A549 (cell line): ENCODE results near the gene NKD1. TPM values are rescaled to one million over a fixed set of nuclear protein-coding genes. Genes with fewer than 3 reads are reported as not detected.

ENCODE experiments used
- ATAC-seq, 2 experiments: fragments of 200-7000 bp in 1 of 2; fragments of >200 bp in 1 of 2; cut with Nextera tagmentation in 1 of 2; cut with Tn5 transposase in 1 of 2; 3 replicates each; pipeline versions ENCODE4 v1.8.0 to v1.9.1; 2018 to 2020; ENCODE audit warnings: mild to moderate bottlenecking in 1 of 2, moderate library complexity in 1 of 2
- CTCF ChIA-PET: fragments of 300-600 bp; sonication (Branson Sonifier 250); formaldehyde crosslinking; extraction: SDS; loops from one replicate; lab custom pipeline; 2021; ENCODE audit warnings: antibody characterized with exemption, inconsistent platforms; lab: Yijun Ruan, JAX
- POLR2A ChIA-PET: fragments of 350-600 bp; formaldehyde crosslinking; extraction: SDS; loops from one replicate; lab custom pipeline; 2021; ENCODE audit warnings: antibody characterized with exemption, inconsistent platforms; lab: Yijun Ruan, JAX
- DNase-seq, 2 experiments: peaks; one replicate each; pipeline versions ENCODE4 v3.0.0 to v3.0.0-alpha.2; 2011 to 2016; ENCODE audit warnings: low read depth in 1 of 2, low spot score in 1 of 2
- FAIRE-seq: peaks from 2 replicates; lab custom pipeline; 2011; peaks lifted over from hg19 to GRCh38; lab: Jason Lieb, UNC
- H3K27ac ChIP-seq, 2 experiments: fragments of >200 bp; sonication (Bioruptor Twin); formaldehyde crosslinking; 3 replicates each; pipeline ENCODE4 v1.5.1; 2016 to 2017
- H3K4me1 ChIP-seq: fragments of >200 bp; sonication (Bioruptor Twin); formaldehyde crosslinking; 3 replicates; pipeline ENCODE4 v1.6.1; 2016
- H3K4me2 ChIP-seq: fragments of >200 bp; sonication (Bioruptor Twin); formaldehyde crosslinking; 3 replicates; pipeline ENCODE4 v1.6.1; 2016
- H3K4me3 ChIP-seq: fragments of >200 bp; sonication (Bioruptor Twin); formaldehyde crosslinking; 3 replicates; pipeline ENCODE4 v1.5.1; 2016
- H3K9me3 ChIP-seq: fragments of >200 bp; sonication (Bioruptor Twin); formaldehyde crosslinking; 3 replicates; pipeline ENCODE4 v1.6.1; 2016
- BHLHE40 ChIP-seq: IDR thresholded peaks from 2 replicates; pipeline ENCODE4 v1.6.1; 2012; ENCODE audit warnings: low read depth, low read length, inconsistent platforms
- CBX2 ChIP-seq: fragments of 200-600 bp; sonication (generic); IDR thresholded peaks from 2 replicates; pipeline ENCODE4 v1.6.1; 2016; ENCODE audit warnings: low read depth, mild to moderate bottlenecking, borderline replicate concordance
- CHD4 ChIP-seq: fragments of 200-600 bp; sonication (generic); IDR thresholded peaks from 2 replicates; pipeline ENCODE4 v1.6.1; 2016; ENCODE audit warnings: antibody characterized with exemption, mild to moderate bottlenecking, borderline replicate concordance
- CTCF ChIP-seq: fragments of >200 bp; sonication (Bioruptor Twin); formaldehyde crosslinking; IDR thresholded peaks from 3 replicates; pipeline ENCODE4 v1.5.1; 2016
- EP300 ChIP-seq, 2 experiments: fragments of >200 bp; sonication (Bioruptor Twin); formaldehyde crosslinking; IDR thresholded peaks; 2 replicates in 1 of 2; 3 replicates in 1 of 2; pipeline ENCODE4 v1.6.1; 2016 to 2017
- FOSB ChIP-seq: fragments of 250-450 bp; sonication (Bioruptor Pico); IDR thresholded peaks from 2 replicates; pipeline ENCODE4 v1.5.0; 2020; ENCODE audit warnings: mild to moderate bottlenecking, moderate library complexity
- HEYL ChIP-seq: fragments of 250-450 bp; sonication (Bioruptor Pico); IDR thresholded peaks from 2 replicates; pipeline ENCODE4 v1.8.0; 2021; ENCODE audit warnings: mild to moderate bottlenecking, moderate library complexity
- HOXB13 ChIP-seq: fragments of 250-450 bp; sonication (Bioruptor Pico); IDR thresholded peaks from 2 replicates; pipeline ENCODE4 v1.5.0; 2020; ENCODE audit warnings: low read depth, mild to moderate bottlenecking, moderate library complexity
- HOXB5 ChIP-seq: fragments of 250-450 bp; sonication (Bioruptor Pico); IDR thresholded peaks from 2 replicates; pipeline ENCODE4 v1.5.0; 2020; ENCODE audit warnings: mild to moderate bottlenecking, moderate library complexity
- JUN ChIP-seq, 2 experiments: fragments of >200 bp; sonication (Bioruptor Twin); formaldehyde crosslinking; IDR thresholded peaks; 2 replicates in 1 of 2; 3 replicates in 1 of 2; pipeline ENCODE4 v1.6.1; 2016 to 2017
- JUNB ChIP-seq: fragments of >200 bp; sonication (Bioruptor Twin); formaldehyde crosslinking; IDR thresholded peaks from 2 replicates; pipeline ENCODE4 v1.6.1; 2016
- KDM1A ChIP-seq: fragments of 200-600 bp; sonication (generic); IDR thresholded peaks from 2 replicates; pipeline ENCODE4 v1.6.1; 2016; ENCODE audit warnings: low read depth, mild to moderate bottlenecking
- MAZ ChIP-seq: fragments of 150-350 bp; IDR thresholded peaks from 2 replicates; pipeline ENCODE4 v1.6.1; 2014; ENCODE audit warnings: antibody characterized with exemption, low read depth, low read length, borderline replicate concordance
- NR3C1 ChIP-seq: fragments of >200 bp; sonication (Bioruptor Twin); formaldehyde crosslinking; IDR thresholded peaks from 3 replicates; pipeline ENCODE4 v1.6.1; 2017
- PBX3 ChIP-seq: IDR thresholded peaks from 2 replicates; pipeline ENCODE4 v1.6.1; 2012
- PHF8 ChIP-seq: fragments of 200-600 bp; sonication (generic); IDR thresholded peaks from 2 replicates; pipeline ENCODE4 v1.6.1; 2016; ENCODE audit warnings: low read depth, mild to moderate bottlenecking, antibody characterized with exemption, moderate library complexity, borderline replicate concordance
- POLR2AphosphoS2 ChIP-seq: conservative IDR thresholded peaks from 2 replicates; pipeline ENCODE4 v1.6.1; 2012; ENCODE audit warnings: low read length, improper control_type of control experiment, inconsistent platforms
- RAD21 ChIP-seq, 2 experiments: fragments of >200 bp in 1 of 2; sonication (Bioruptor Twin) in 1 of 2; formaldehyde crosslinking in 1 of 2; IDR thresholded peaks in 1 of 2; conservative IDR thresholded peaks in 1 of 2; 2 replicates in 1 of 2; 3 replicates in 1 of 2; pipeline ENCODE4 v1.6.1; 2012 to 2018; ENCODE audit warnings: inconsistent platforms in 1 of 2
- RARB ChIP-seq: fragments of 250-450 bp; sonication (Bioruptor Pico); IDR thresholded peaks from 2 replicates; pipeline ENCODE4 v1.8.0; 2021; ENCODE audit warnings: mild to moderate bottlenecking, moderate library complexity
- RFX5 ChIP-seq: fragments of 450-650 bp; IDR thresholded peaks from 2 replicates; pipeline ENCODE4 v1.7.1; 2014; ENCODE audit warnings: antibody characterized with exemption, mild to moderate bottlenecking, moderate library complexity
- SMC3 ChIP-seq: fragments of >200 bp; sonication (Bioruptor Twin); formaldehyde crosslinking; IDR thresholded peaks from 3 replicates; pipeline ENCODE4 v1.6.1; 2018; ENCODE audit warnings: inconsistent platforms
- SREBF2 ChIP-seq: fragments of 450-650 bp; IDR thresholded peaks from 2 replicates; pipeline ENCODE4 v1.6.1; 2014; ENCODE audit warnings: mild to moderate bottlenecking, moderate library complexity
- USF2 ChIP-seq: fragments of 450-650 bp; IDR thresholded peaks from 2 replicates; pipeline ENCODE4 v1.6.1; 2014; ENCODE audit warnings: antibody characterized with exemption
- ZC3H11A ChIP-seq: fragments of 450-650 bp; IDR thresholded peaks from 2 replicates; pipeline ENCODE4 v1.6.1; 2014; ENCODE audit warnings: antibody characterized with exemption, mild to moderate bottlenecking
- WGBS: methylation state at CpG from one replicate; pipeline ENCODE4 v1.1.6; 2017; ENCODE audit errors: missing lambda C conversion rate; 5-methylcytosine and 5-hydroxymethylcytosine counted together
- polyA plus RNA-seq, 4 experiments: library from polyadenylated mRNA; depleted of rRNA in 3 of 4; stranded (reverse); fragments of >200 nt; fragmentation: RNase III in 1 of 4; extraction: RNeasy Plus Mini Kit Qiagen cat#74134 plus additional on column Dnase treatment in 1 of 4; gene quantifications; 2 replicates in 3 of 4; 3 replicates in 1 of 4; pipeline ENCODE4 v1.2.3, GENCODE V29; 2011 to 2017

Gene NKD1
- polyA plus RNA-seq, 2 of the 4 experiments (the other 2 are of a cell fraction): 0.10 to 0.19 TPM

GRCh38 chr16:50506543-50506937 lies 41.7 kb upstream of the NKD1 start:
- Histone ChIP-seq H3K4me1 (no peaks in the 10 kb centered on the region), H3K4me3 (no peak overlapping the region), H3K27ac (no peak overlapping the region), H3K9me3 (no peaks in the 10 kb centered on the region), H3K4me2 (no peak overlapping the region)
- WGBS: 43% methylated on average over 4 of the region's 4 CpGs
- ChIA-PET POLR2A (no interaction called here), CTCF (interaction anchor here (1.9 kb wide), 1 partner anchor 11 kb away, joined by 7 read pairs; no protein-coding TSS in a partner anchor)
- ATAC-seq (no peak), FAIRE-seq (no peak), DNase-seq (no peak)
- TF ChIP-seq NR3C1 (no peak), JUN (IDR thresholded peaks at IDR 0.05) (no peak), CBX2 (no peak), USF2 (no peak), KDM1A (no peak), HOXB13 (CRISPR knock-in tag) (no peak), CHD4 (no peak)

GRCh38 chr16:50507397-50507796 lies 40.8 kb upstream of the NKD1 start:
- Histone ChIP-seq H3K9me3 (no peaks in the 10 kb centered on the region), H3K27ac (no peak overlapping the region), H3K4me1 (no peaks in the 10 kb centered on the region), H3K4me2 (no peak overlapping the region), H3K4me3 (no peak overlapping the region)
- ChIA-PET POLR2A (no interaction called here), CTCF (interaction anchor here (1.3 to 1.9 kb wide), 2 partner anchors 10 to 29 kb away, joined by 4 to 7 read pairs; no protein-coding TSS in a partner anchor)
- no peak for FAIRE-seq
- DNase-seq: no peak
- WGBS: 41% methylated on average over 3 of the region's 3 CpGs
- ATAC-seq: no peak
- no peak for TF ChIP-seq RFX5
- no peak for TF ChIP-seq PBX3
- TF ChIP-seq JUNB: no peak
- TF ChIP-seq FOSB: no peak
- no peak for TF ChIP-seq CBX2
- TF ChIP-seq USF2: no peak
- no peak for TF ChIP-seq SMC3
- no peak for TF ChIP-seq RARB
- no peak for TF ChIP-seq JUN (IDR thresholded peaks at IDR 0.05)
- no peak for TF ChIP-seq POLR2AphosphoS2
- no peak for TF ChIP-seq MAZ
- TF ChIP-seq ZC3H11A: no peak
- no peak for TF ChIP-seq KDM1A
- no peak for TF ChIP-seq EP300 (IDR thresholded peaks at IDR 0.05)
- TF ChIP-seq HOXB5 (CRISPR knock-in tag): no peak
- no peak for TF ChIP-seq BHLHE40
- TF ChIP-seq SREBF2: no peak

- TF ChIP-seq CTCF (peak; percentile 34; the same call in 1 of the 3 replicates), RAD21 (conservative IDR thresholded peaks at IDR 0.05 in 1 of 2, IDR thresholded peaks at IDR 0.05 in 1 of 2) (peak in 1 of 2 experiments; percentile 48; a peak in 1 of 5 replicates), HEYL (CRISPR knock-in tag) (no peak), PHF8 (no peak), RARB (no peak), NR3C1 (no peak)
- FAIRE-seq: no peak
Measured at GRCh38 chr16:50509521-50510341, 38.5 kb upstream of the NKD1 start.

More at GRCh38 chr16:50509521-50510341, 38.5 kb upstream of the NKD1 start:
- Histone ChIP-seq H3K4me1 (no peaks in the 10 kb centered on the region), H3K27ac (no peak overlapping the region), H3K4me2 (no peak overlapping the region), H3K4me3 (no peak overlapping the region), H3K9me3 (no peaks in the 10 kb centered on the region)
- 44% methylated on average over 10 of the region's 10 CpGs for WGBS
- peak in 1 of 2 experiments; percentile 11 for DNase-seq
- CTCF ChIA-PET: interaction anchor here (0.8 kb wide), 1 partner anchor 156 kb away, joined by 3 read pairs; no protein-coding TSS in a partner anchor
- POLR2A ChIA-PET: no interaction called here
- ATAC-seq: no peak
